GM21390 (cell line): ENCODE measurements around the gene TAC4.
"Not testable (repeated sequence)": the region's sequence is repeated elsewhere in the genome, so short reads cannot be mapped to it uniquely, and the experiment has no call there.

ENCODE experiments used
- ATAC-seq: cut with Tn5 transposase; IDR thresholded peaks from one replicate; pipeline ENCODE4 v1.9.1; 2021; ENCODE audit not compliant: unreplicated experiment

Gene TAC4

GRCh38 chr17:49843774-49844350 lies 4.0 kb downstream of the TAC4 start:
- no peak for ATAC-seq

- ATAC-seq = no peak
These were observed 5.0 kb downstream of the TAC4 start for GRCh38 chr17:49842846-49843245.

- no peak for ATAC-seq
These were observed 5.5 kb downstream of the TAC4 start for GRCh38 chr17:49842371-49842770.

GRCh38 chr17:49841548-49841947 lies 6.3 kb downstream of the TAC4 start:
- no peak for ATAC-seq

- no peak for ATAC-seq
These were observed 8.4 kb downstream of the TAC4 start for GRCh38 chr17:49839455-49839854.

- no peak for ATAC-seq
These were observed 11.5 kb downstream of the TAC4 start for GRCh38 chr17:49836111-49837030.

GRCh38 chr17:49835472-49835871 lies 12.4 kb downstream of the TAC4 start:
- ATAC-seq = no peak

- no peak for ATAC-seq
These were observed 13.6 kb downstream of the TAC4 start for GRCh38 chr17:49834118-49834743.

GRCh38 chr17:49832840-49833599 lies 14.8 kb downstream of the TAC4 start:
- ATAC-seq = no peak

- ATAC-seq = no peak
These were observed 17.3 kb downstream of the TAC4 start for GRCh38 chr17:49830605-49831004.

GRCh38 chr17:49829026-49829425 lies 18.8 kb downstream of the TAC4 start:
- no peak for ATAC-seq

GRCh38 chr17:49828325-49828724 lies 19.5 kb downstream of the TAC4 start:
- ATAC-seq = not testable (repeated sequence)

- ATAC-seq = no peak
These were observed 22.2 kb downstream of the TAC4 start for GRCh38 chr17:49825645-49826044.

GRCh38 chr17:49823614-49824013 lies 24.3 kb downstream of the TAC4 start:
- ATAC-seq = no peak

- no peak for ATAC-seq
These were observed 25.0 kb downstream of the TAC4 start for GRCh38 chr17:49822829-49823228.

- ATAC-seq = no peak
These were observed 26.0 kb downstream of the TAC4 start for GRCh38 chr17:49821916-49822315.

- no peak for ATAC-seq
These were observed 26.4 kb downstream of the TAC4 start for GRCh38 chr17:49821466-49821865.

- no peak for ATAC-seq
These were observed 27.1 kb downstream of the TAC4 start for GRCh38 chr17:49820773-49821172.

- ATAC-seq = no peak
These were observed 28.2 kb downstream of the TAC4 start for GRCh38 chr17:49819651-49820050.

GRCh38 chr17:49819138-49819537 lies 28.7 kb downstream of the TAC4 start:
- no peak for ATAC-seq

- no peak for ATAC-seq
These were observed 29.9 kb downstream of the TAC4 start for GRCh38 chr17:49817993-49818392.
